GM12891 (cell line): ENCODE results near the gene FAT1.

Experiments used
- DNase-seq: peaks from one replicate; pipeline ENCODE4 v3.0.0; 2011; ENCODE audit warnings: low spot score; ENCODE audit not compliant: insufficient read length
- FAIRE-seq: peaks from 2 replicates; lab custom pipeline; 2011; peaks lifted over from hg19 to GRCh38; lab: Jason Lieb, UNC
- PAX5 ChIP-seq: IDR thresholded peaks from 2 replicates; pipeline ENCODE4 v1.6.1; 2011; ENCODE audit warnings: low read length, moderate library complexity, mild to moderate bottlenecking; ENCODE audit not compliant: insufficient read depth, severe bottlenecking
- POLR2A ChIP-seq: IDR thresholded peaks from 2 replicates; pipeline ENCODE4 v1.6.1; 2011; ENCODE audit warnings: low read depth, low read length, control low read depth
- POLR2AphosphoS5 ChIP-seq: IDR thresholded peaks from 2 replicates; pipeline ENCODE4 v1.6.1; 2011; ENCODE audit warnings: low read depth, low read length, control low read depth
- POU2F2 ChIP-seq: IDR thresholded peaks from 2 replicates; pipeline ENCODE4 v1.6.1; 2011; ENCODE audit warnings: low read depth, mild to moderate bottlenecking, control low read depth, low read length, moderate library complexity
- SPI1 ChIP-seq: IDR thresholded peaks from 2 replicates; pipeline ENCODE4 v1.6.1; 2011; ENCODE audit warnings: low read depth, low read length, control low read depth
- TAF1 ChIP-seq: IDR thresholded peaks from 2 replicates; pipeline ENCODE4 v1.6.1; 2011; ENCODE audit warnings: low read depth, low read length, control low read depth

Gene FAT1

GRCh38 chr4:186606591-186606992, 117.1 kb downstream of the FAT1 start:
- FAIRE-seq (no peak), DNase-seq (no peak)
- TF ChIP-seq POU2F2, result no peak

- TF ChIP-seq POLR2AphosphoS5 (no peak), TAF1 (no peak), POLR2A (no peak), POU2F2 (no peak), SPI1 (no peak), PAX5 (no peak)
- no peak for FAIRE-seq
Observed at GRCh38 chr4:186605261-186605865, 118.3 kb downstream of the FAT1 start.

GRCh38 chr4:186604124-186604807, 119.4 kb downstream of the FAT1 start:
- TF ChIP-seq POLR2A, result no peak
- no peak for FAIRE-seq
- DNase-seq, result no peak

More at GRCh38 chr4:186605261-186605865, 118.3 kb downstream of the FAT1 start:
- DNase-seq, result no peak

GRCh38 chr4:186602978-186603377, 120.7 kb downstream of the FAT1 start:
- TF ChIP-seq TAF1 (no peak), PAX5 (no peak), POLR2AphosphoS5 (no peak), SPI1 (no peak), POLR2A (no peak), POU2F2 (no peak)
- FAIRE-seq (no peak), DNase-seq (no peak)

GRCh38 chr4:186599483-186599882, 124.2 kb downstream of the FAT1 start:
- no peak for DNase-seq
- FAIRE-seq, result no peak
- TF ChIP-seq POLR2A (no peak), SPI1 (no peak), POLR2AphosphoS5 (no peak), TAF1 (no peak), POU2F2 (no peak), PAX5 (no peak)

- no peak for FAIRE-seq
- TF ChIP-seq SPI1, result no peak
- TF ChIP-seq TAF1, result no peak
- TF ChIP-seq POLR2A, result no peak
- no peak for TF ChIP-seq POU2F2
- TF ChIP-seq PAX5, result no peak
- TF ChIP-seq POLR2AphosphoS5, result no peak
- no peak for DNase-seq
Observed at GRCh38 chr4:186598686-186599085, 125.0 kb downstream of the FAT1 start.

- no peak for DNase-seq
- no peak for TF ChIP-seq POLR2A
- TF ChIP-seq POU2F2, result no peak
- TF ChIP-seq PAX5, result no peak
- no peak for TF ChIP-seq TAF1
- FAIRE-seq, result no peak
Observed at GRCh38 chr4:186596850-186597390, 126.7 kb downstream of the FAT1 start.

GRCh38 chr4:186596346-186596745, 127.3 kb downstream of the FAT1 start:
- TF ChIP-seq SPI1 (no peak), PAX5 (no peak), POU2F2 (no peak), TAF1 (no peak), POLR2A (no peak), POLR2AphosphoS5 (no peak)
- no peak for FAIRE-seq
- no peak for DNase-seq

GRCh38 chr4:186593587-186593973, 130.1 kb downstream of the FAT1 start:
- FAIRE-seq, result no peak
- TF ChIP-seq POLR2A (no peak), PAX5 (no peak), POU2F2 (no peak), TAF1 (no peak), POLR2AphosphoS5 (no peak), SPI1 (no peak)
- DNase-seq, result no peak

GRCh38 chr4:186592966-186593586, 130.6 kb downstream of the FAT1 start:
- FAIRE-seq (no peak), DNase-seq (no peak)
- TF ChIP-seq TAF1, result no peak
- no peak for TF ChIP-seq POLR2A
- TF ChIP-seq POU2F2, result no peak
- TF ChIP-seq POLR2AphosphoS5, result no peak
